Vagina (tissue), 2 donors: ENCODE results near the gene REEP1. TPM values are rescaled to one million over a fixed set of nuclear protein-coding genes. Genes with fewer than 3 reads are reported as not detected.
"Not testable (repeated sequence)": the region's sequence is repeated elsewhere in the genome, so short reads cannot be mapped to it uniquely, and the experiment has no call there.

Source experiments
- DNase-seq, 2 donors: peaks; one replicate each; pipeline ENCODE4 v3.0.0-alpha.2; 2017; ENCODE audit errors: extremely low spot score in 2 of 2
- H3K27ac ChIP-seq: fragments of 200-600 bp; sonication (generic); one replicate; pipeline ENCODE4 v1.5.1; 2019
- H3K27me3 ChIP-seq: fragments of 200-600 bp; sonication (generic); one replicate; pipeline ENCODE4 v1.5.1; 2019
- H3K36me3 ChIP-seq, 2 donors: fragments of 200-600 bp; sonication (generic); one replicate each; pipeline ENCODE4 v1.5.1; 2017 to 2019
- H3K4me1 ChIP-seq: fragments of 200-600 bp; sonication (generic); one replicate; pipeline ENCODE4 v1.5.1; 2019
- H3K4me3 ChIP-seq, 2 donors: fragments of 200-600 bp; sonication (generic); 1 replicate in 1 of 2; 2 replicates in 1 of 2; pipeline ENCODE4 v1.5.1; 2016 to 2019
- H3K9me3 ChIP-seq: fragments of 200-600 bp; sonication (generic); one replicate; pipeline ENCODE4 v1.5.1; 2019
- CTCF ChIP-seq, 3 experiments: fragments of 450-650 bp in 2 of 3; fragments of 200-600 bp in 1 of 3; sonication (generic) in 1 of 3; IDR thresholded peaks; one replicate each; pipeline ENCODE4 v1.5.1; 2017 to 2019; ENCODE audit warnings: antibody characterized with exemption in 3 of 3, mild to moderate bottlenecking in 2 of 3, moderate library complexity in 2 of 3
- POLR2A ChIP-seq, 2 donors: fragments of 450-650 bp; IDR thresholded peaks; one replicate each; pipeline ENCODE4 v1.6.1; 2017; ENCODE audit warnings: antibody characterized with exemption in 2 of 2, mild to moderate bottlenecking in 2 of 2, moderate library complexity in 2 of 2
- POLR2AphosphoS5 ChIP-seq, 2 donors: sonication (generic); formaldehyde crosslinking; IDR thresholded peaks; one replicate each; pipeline ENCODE4 v1.9.0; 2017; ENCODE audit warnings: antibody characterized with exemption in 2 of 2, mild to moderate bottlenecking in 2 of 2, low read depth in 1 of 2; ENCODE audit not compliant: insufficient read depth in 1 of 2
- intact Hi-C: fragments of 100-400 bp; cut with DNase I; formaldehyde crosslinking; loops from one replicate; pipeline ENCODE4 v1.15.1; 2023
- total RNA-seq: library from RNA; depleted of rRNA; stranded (reverse); fragments of >200 nt; gene quantifications from one replicate; pipeline ENCODE4 v1.2.3, GENCODE V29; 2016

The REEP1 gene
- total RNA-seq, 1 donor from 2014 or later, result 13.5 TPM

- Histone ChIP-seq H3K27ac (no peak overlapping the region), H3K36me3 (no peaks in the 10 kb centered on the region), H3K27me3 (no peaks in the 10 kb centered on the region), H3K4me3 (no peak overlapping the region), H3K9me3 (no peaks in the 10 kb centered on the region), H3K4me1 (peaks cover 10% of the 10 kb centered on the region)
- intact Hi-C loops, result loop anchor here (10.0 kb wide), 2 partner anchors 56 to 216 kb away; partner anchors contain the start of gene KDM3A
- no peak for DNase-seq
- no peak for TF ChIP-seq POLR2AphosphoS5 (IDR thresholded peaks at IDR 0.05; ENCODE audit: insufficient read depth in 1 of 2, low read depth in 1 of 2)
- TF ChIP-seq CTCF (IDR thresholded peaks at IDR 0.05), result no peak
- no peak for TF ChIP-seq POLR2A (IDR thresholded peaks at IDR 0.05)
Observed at GRCh38 chr2:86229221-86229620, 108.2 kb downstream of the REEP1 start.

- intact Hi-C loops, result loop anchor here (10.0 kb wide), 2 partner anchors 56 to 216 kb away; partner anchors contain the start of gene KDM3A
- H3K27ac ChIP-seq, H3K36me3 ChIP-seq, DNase-seq, H3K27me3 ChIP-seq, H3K4me3 ChIP-seq, H3K9me3 ChIP-seq: not testable (repeated sequence)
- peaks cover 16% of the 10 kb centered on the region for H3K4me1 ChIP-seq
Observed at GRCh38 chr2:86228574-86228973, 108.9 kb downstream of the REEP1 start.

- Histone ChIP-seq H3K9me3 (no peaks in the 10 kb centered on the region), H3K4me1 (peaks cover 25% of the 10 kb centered on the region), H3K27ac (no peak overlapping the region), H3K4me3 (no peak overlapping the region), H3K27me3 (no peaks in the 10 kb centered on the region), H3K36me3 (no peaks in the 10 kb centered on the region)
- no peak for TF ChIP-seq CTCF (IDR thresholded peaks at IDR 0.05)
- no peak for TF ChIP-seq POLR2A (IDR thresholded peaks at IDR 0.05)
- no peak for TF ChIP-seq POLR2AphosphoS5 (IDR thresholded peaks at IDR 0.05; ENCODE audit: insufficient read depth in 1 of 2, low read depth in 1 of 2)
- DNase-seq, result no peak
- intact Hi-C loops, result loop anchor here (10.0 kb wide), 2 partner anchors 57 to 217 kb away; partner anchors contain the start of gene KDM3A
Observed at GRCh38 chr2:86227685-86228084, 109.7 kb downstream of the REEP1 start.

GRCh38 chr2:86226636-86227520 is 110.5 kb downstream of the REEP1 start:
- no peak for DNase-seq
- intact Hi-C loops, result loop anchor here (10.0 kb wide), 2 partner anchors 58 to 218 kb away; partner anchors contain the start of gene KDM3A
- H3K4me1 ChIP-seq, result peaks cover 32% of the 10 kb centered on the region
- no peaks in the 10 kb centered on the region for H3K36me3 ChIP-seq
- no peak overlapping the region for H3K27ac ChIP-seq
- H3K4me3 ChIP-seq, result no peak overlapping the region
- TF ChIP-seq CTCF (IDR thresholded peaks at IDR 0.05) (no peak), POLR2AphosphoS5 (IDR thresholded peaks at IDR 0.05; ENCODE audit: insufficient read depth in 1 of 2, low read depth in 1 of 2) (no peak), POLR2A (IDR thresholded peaks at IDR 0.05) (no peak)
- H3K27me3 ChIP-seq, result no peaks in the 10 kb centered on the region
- no peaks in the 10 kb centered on the region for H3K9me3 ChIP-seq

GRCh38 chr2:86226070-86226469 is 111.4 kb downstream of the REEP1 start:
- Histone ChIP-seq H3K36me3 (no peaks in the 10 kb centered on the region), H3K9me3 (no peaks in the 10 kb centered on the region), H3K4me3 (no peak overlapping the region), H3K27me3 (no peaks in the 10 kb centered on the region), H3K4me1 (peaks cover 32% of the 10 kb centered on the region), H3K27ac (peak overlapping the region; percentile 54)
- no peak for DNase-seq
- intact Hi-C loops, result loop anchor here (10.0 kb wide), 2 partner anchors 59 to 219 kb away; partner anchors contain the start of gene KDM3A
- no peak for TF ChIP-seq POLR2A (IDR thresholded peaks at IDR 0.05)
- no peak for TF ChIP-seq CTCF (IDR thresholded peaks at IDR 0.05)
- TF ChIP-seq POLR2AphosphoS5 (IDR thresholded peaks at IDR 0.05; ENCODE audit: insufficient read depth in 1 of 2, low read depth in 1 of 2), result no peak
